ENCODE results near the gene RIMBP3C.
"Not testable (repeated sequence)": the region's sequence is repeated elsewhere in the genome, so short reads cannot be mapped to it uniquely, and the experiment has no call there.

Gene RIMBP3C

GRCh38 chr22:21591695-21592094, 40.4 kb upstream of the RIMBP3C start:
- DNase-seq (ENCODE audit: low read depth in 2 of 2), result no peak
- no peak overlapping the region for H3K4me3 ChIP-seq (replicated peaks in 1 of 2; ENCODE audit: low read depth in 2 of 2, low read length in 2 of 2)
- TF ChIP-seq CTCF (IDR thresholded peaks at IDR 0.05; ENCODE audit: low read depth, low read length), result no peak

GRCh38 chr22:21590809-21591641, 39.8 kb upstream of the RIMBP3C start:
- DNase-seq (ENCODE audit: low read depth in 2 of 2), result no peak
- no peak overlapping the region for H3K4me3 ChIP-seq (replicated peaks in 1 of 2; ENCODE audit: low read depth in 2 of 2, low read length in 2 of 2)
- no peak for TF ChIP-seq CTCF (IDR thresholded peaks at IDR 0.05; ENCODE audit: low read depth, low read length)

GRCh38 chr22:21589396-21589795, 38.1 kb upstream of the RIMBP3C start:
- no peak for TF ChIP-seq CTCF (IDR thresholded peaks at IDR 0.05; ENCODE audit: low read depth, low read length)
- no peak overlapping the region for H3K4me3 ChIP-seq (replicated peaks in 1 of 2; ENCODE audit: low read depth in 2 of 2, low read length in 2 of 2)
- DNase-seq (ENCODE audit: low read depth in 2 of 2), result no peak

GRCh38 chr22:21587803-21588611, 36.7 kb upstream of the RIMBP3C start:
- no peak overlapping the region for H3K4me3 ChIP-seq (replicated peaks in 1 of 2; ENCODE audit: low read depth in 2 of 2, low read length in 2 of 2)
- no peak for TF ChIP-seq CTCF (IDR thresholded peaks at IDR 0.05; ENCODE audit: low read depth, low read length)
- peak; percentile 17 to 38 for DNase-seq (ENCODE audit: low read depth in 2 of 2)

- TF ChIP-seq CTCF (IDR thresholded peaks at IDR 0.05; ENCODE audit: low read depth, low read length), result no peak
- no peak for DNase-seq (ENCODE audit: low read depth in 2 of 2)
- no peak overlapping the region for H3K4me3 ChIP-seq (replicated peaks in 1 of 2; ENCODE audit: low read depth in 2 of 2, low read length in 2 of 2)
Observed at GRCh38 chr22:21585389-21585788, 34.1 kb upstream of the RIMBP3C start.

- no peak overlapping the region for H3K4me3 ChIP-seq (replicated peaks in 1 of 2; ENCODE audit: low read depth in 2 of 2, low read length in 2 of 2)
- DNase-seq (ENCODE audit: low read depth in 2 of 2), result no peak
- TF ChIP-seq CTCF (IDR thresholded peaks at IDR 0.05; ENCODE audit: low read depth, low read length), result no peak
Observed at GRCh38 chr22:21582801-21583740, 31.8 kb upstream of the RIMBP3C start.

GRCh38 chr22:21581009-21581713, 29.9 kb upstream of the RIMBP3C start:
- DNase-seq (ENCODE audit: low read depth in 2 of 2); H3K4me3 ChIP-seq (replicated peaks in 1 of 2; ENCODE audit: low read depth in 2 of 2, low read length in 2 of 2): not testable (repeated sequence)

- DNase-seq (ENCODE audit: low read depth in 2 of 2); H3K4me3 ChIP-seq (replicated peaks in 1 of 2; ENCODE audit: low read depth in 2 of 2, low read length in 2 of 2): not testable (repeated sequence)
Observed at GRCh38 chr22:21580623-21581007, 29.4 kb upstream of the RIMBP3C start.

Data from cardiac fibroblast (primary cell).